Nephron (organoid): ENCODE results near the gene PLA2G5.

ENCODE experiments used
- H3K27ac Mint-ChIP-seq, 3 experiments: 2 replicates each; pipeline ENCODE4 v1.8.0; 2020; ENCODE audit warnings: mixed read lengths in 3 of 3, mild to moderate bottlenecking in 2 of 3, moderate library complexity in 1 of 3
- H3K27me3 Mint-ChIP-seq: 2 replicates; pipeline ENCODE4 v1.8.0; 2021; ENCODE audit warnings: low read depth, mild to moderate bottlenecking, moderate library complexity, mixed read lengths
- H3K36me3 Mint-ChIP-seq: 2 replicates; pipeline ENCODE4 v1.8.0; 2020; ENCODE audit warnings: low read depth, mixed read lengths
- H3K4me1 Mint-ChIP-seq: 2 replicates; pipeline ENCODE4 v1.8.0; 2020; ENCODE audit warnings: mixed read lengths
- H3K4me3 Mint-ChIP-seq, 3 experiments: 2 replicates each; pipeline ENCODE4 v1.8.0; 2020; ENCODE audit warnings: mild to moderate bottlenecking in 3 of 3, mixed read lengths in 3 of 3, moderate library complexity in 2 of 3
- H3K9me3 Mint-ChIP-seq: 2 replicates; pipeline ENCODE4 v1.8.0; 2020; ENCODE audit warnings: mixed read lengths
- TF ChIP-seq, protein P1 (sequence below), 3 experiments: fragments of 200-600 bp; sonication (generic); IDR thresholded peaks; one replicate each; pipeline ENCODE4 v1.5.0; 2021; ENCODE audit warnings: antibody characterized with exemption in 3 of 3; ENCODE audit not compliant: unreplicated experiment in 3 of 3

The PLA2G5 gene

DNA sequence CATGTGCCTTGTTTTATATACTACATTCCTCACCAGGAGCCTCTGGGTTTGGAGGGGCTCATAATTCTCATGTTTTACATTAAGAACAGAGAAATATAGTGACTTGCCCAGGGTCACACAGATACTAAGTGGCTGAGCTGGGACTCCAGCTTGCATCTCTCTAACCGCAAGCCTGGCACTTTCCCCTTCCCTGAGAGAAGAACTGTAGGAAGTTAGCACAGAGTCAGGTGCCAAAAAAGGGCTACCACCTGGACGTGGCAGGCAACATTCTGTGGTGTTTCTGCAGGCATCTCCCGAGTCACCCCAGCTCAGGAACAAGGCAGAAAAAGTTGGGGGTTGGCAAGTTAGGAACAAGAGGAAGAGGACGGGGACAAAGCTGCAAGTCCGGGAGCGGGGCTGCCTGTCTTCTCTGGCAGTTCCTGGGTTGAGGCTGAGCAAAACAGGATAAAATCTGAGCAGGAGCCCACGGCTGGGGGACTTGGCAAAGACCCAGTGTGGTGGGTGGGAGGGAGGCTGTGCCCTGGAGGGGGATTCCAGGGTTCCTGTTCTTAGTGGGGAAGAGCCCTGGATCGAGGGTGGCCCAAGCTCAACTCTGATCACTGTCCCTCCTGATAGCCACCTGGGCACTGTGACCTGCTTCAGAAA is 9.8 kb downstream of the PLA2G5 start:
- TF ChIP-seq, protein P1, sequence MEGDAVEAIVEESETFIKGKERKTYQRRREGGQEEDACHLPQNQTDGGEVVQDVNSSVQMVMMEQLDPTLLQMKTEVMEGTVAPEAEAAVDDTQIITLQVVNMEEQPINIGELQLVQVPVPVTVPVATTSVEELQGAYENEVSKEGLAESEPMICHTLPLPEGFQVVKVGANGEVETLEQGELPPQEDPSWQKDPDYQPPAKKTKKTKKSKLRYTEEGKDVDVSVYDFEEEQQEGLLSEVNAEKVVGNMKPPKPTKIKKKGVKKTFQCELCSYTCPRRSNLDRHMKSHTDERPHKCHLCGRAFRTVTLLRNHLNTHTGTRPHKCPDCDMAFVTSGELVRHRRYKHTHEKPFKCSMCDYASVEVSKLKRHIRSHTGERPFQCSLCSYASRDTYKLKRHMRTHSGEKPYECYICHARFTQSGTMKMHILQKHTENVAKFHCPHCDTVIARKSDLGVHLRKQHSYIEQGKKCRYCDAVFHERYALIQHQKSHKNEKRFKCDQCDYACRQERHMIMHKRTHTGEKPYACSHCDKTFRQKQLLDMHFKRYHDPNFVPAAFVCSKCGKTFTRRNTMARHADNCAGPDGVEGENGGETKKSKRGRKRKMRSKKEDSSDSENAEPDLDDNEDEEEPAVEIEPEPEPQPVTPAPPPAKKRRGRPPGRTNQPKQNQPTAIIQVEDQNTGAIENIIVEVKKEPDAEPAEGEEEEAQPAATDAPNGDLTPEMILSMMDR (IDR thresholded peaks at IDR 0.05; ENCODE audit: unreplicated experiment in 3 of 3), result no peak
- Mint-ChIP-seq H3K9me3 (no peaks in the 10 kb centered on the region), H3K4me1 (no peaks in the 10 kb centered on the region), H3K36me3 (no peaks in the 10 kb centered on the region), H3K27me3 (peaks cover 22% of the 10 kb centered on the region), H3K4me3 (no peak overlapping the region), H3K27ac (no peak overlapping the region)

DNA sequence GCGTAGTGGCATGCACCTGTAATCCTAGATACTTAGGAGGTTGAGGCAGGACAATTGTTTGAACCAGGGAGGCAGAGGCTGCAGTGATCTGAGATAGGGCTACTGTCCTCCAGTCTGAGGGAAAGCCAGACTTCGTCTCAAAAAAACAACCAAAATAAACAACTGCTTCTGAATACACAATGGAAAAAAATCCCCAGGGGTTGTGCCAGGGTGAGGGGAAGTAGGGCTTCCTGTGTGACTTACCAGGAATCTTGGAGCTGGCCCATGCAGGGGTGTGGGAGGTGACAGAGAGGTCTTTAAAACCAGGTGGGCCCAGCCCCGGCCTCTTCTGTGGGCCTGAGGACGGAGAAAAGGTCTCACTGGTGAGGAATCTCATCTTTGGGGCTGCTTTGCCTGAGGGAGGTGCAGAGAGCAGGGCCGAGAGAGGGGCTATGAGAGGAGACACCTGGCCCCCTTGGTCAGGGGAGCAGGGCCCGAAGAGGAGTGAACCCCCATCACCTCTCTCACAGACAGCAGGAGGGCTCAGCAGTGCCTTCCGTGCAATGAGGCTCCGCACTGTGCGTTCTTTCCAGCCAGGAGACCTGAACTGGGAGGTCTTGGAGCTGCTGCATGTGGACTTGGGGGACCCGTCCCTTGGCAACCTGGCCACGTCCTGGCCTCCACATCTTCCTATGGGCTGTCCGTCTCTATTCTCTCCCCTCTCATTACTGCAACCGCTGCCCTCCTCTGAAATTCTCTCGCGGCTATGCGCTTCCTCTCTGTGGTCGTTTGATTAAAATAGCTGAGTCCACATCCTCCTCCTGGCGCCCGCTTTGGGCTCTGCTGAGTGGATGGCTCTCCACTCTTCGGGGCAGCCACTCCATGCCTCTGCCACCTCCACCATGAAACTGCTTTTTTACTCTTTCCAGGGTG is 10.7 kb downstream of the PLA2G5 start:
- Mint-ChIP-seq H3K36me3 (no peaks in the 10 kb centered on the region), H3K27me3 (peaks cover 15% of the 10 kb centered on the region), H3K27ac (no peak overlapping the region), H3K9me3 (no peaks in the 10 kb centered on the region), H3K4me1 (no peaks in the 10 kb centered on the region), H3K4me3 (no peak overlapping the region)
- TF ChIP-seq, protein P1 (IDR thresholded peaks at IDR 0.05; ENCODE audit: unreplicated experiment in 3 of 3), result no peak

- TF ChIP-seq, protein P1 (IDR thresholded peaks at IDR 0.05; ENCODE audit: unreplicated experiment in 3 of 3), result no peak
- Mint-ChIP-seq H3K4me3 (no peak overlapping the region), H3K4me1 (no peaks in the 10 kb centered on the region), H3K27ac (no peak overlapping the region), H3K9me3 (no peaks in the 10 kb centered on the region), H3K36me3 (no peaks in the 10 kb centered on the region), H3K27me3 (peaks cover 15% of the 10 kb centered on the region)
Observed at GRCh38 chr1:20081353-20081810, 11.4 kb downstream of the PLA2G5 start.

GRCh38 chr1:20082772-20083171 is 12.8 kb downstream of the PLA2G5 start:
- no peaks in the 10 kb centered on the region for H3K36me3 Mint-ChIP-seq
- H3K9me3 Mint-ChIP-seq, result no peaks in the 10 kb centered on the region
- peaks cover 13% of the 10 kb centered on the region for H3K27me3 Mint-ChIP-seq
- TF ChIP-seq, protein P1 (IDR thresholded peaks at IDR 0.05; ENCODE audit: unreplicated experiment in 3 of 3), result no peak
- no peak overlapping the region for H3K4me3 Mint-ChIP-seq
- H3K27ac Mint-ChIP-seq, result no peak overlapping the region
- H3K4me1 Mint-ChIP-seq, result no peaks in the 10 kb centered on the region

DNA sequence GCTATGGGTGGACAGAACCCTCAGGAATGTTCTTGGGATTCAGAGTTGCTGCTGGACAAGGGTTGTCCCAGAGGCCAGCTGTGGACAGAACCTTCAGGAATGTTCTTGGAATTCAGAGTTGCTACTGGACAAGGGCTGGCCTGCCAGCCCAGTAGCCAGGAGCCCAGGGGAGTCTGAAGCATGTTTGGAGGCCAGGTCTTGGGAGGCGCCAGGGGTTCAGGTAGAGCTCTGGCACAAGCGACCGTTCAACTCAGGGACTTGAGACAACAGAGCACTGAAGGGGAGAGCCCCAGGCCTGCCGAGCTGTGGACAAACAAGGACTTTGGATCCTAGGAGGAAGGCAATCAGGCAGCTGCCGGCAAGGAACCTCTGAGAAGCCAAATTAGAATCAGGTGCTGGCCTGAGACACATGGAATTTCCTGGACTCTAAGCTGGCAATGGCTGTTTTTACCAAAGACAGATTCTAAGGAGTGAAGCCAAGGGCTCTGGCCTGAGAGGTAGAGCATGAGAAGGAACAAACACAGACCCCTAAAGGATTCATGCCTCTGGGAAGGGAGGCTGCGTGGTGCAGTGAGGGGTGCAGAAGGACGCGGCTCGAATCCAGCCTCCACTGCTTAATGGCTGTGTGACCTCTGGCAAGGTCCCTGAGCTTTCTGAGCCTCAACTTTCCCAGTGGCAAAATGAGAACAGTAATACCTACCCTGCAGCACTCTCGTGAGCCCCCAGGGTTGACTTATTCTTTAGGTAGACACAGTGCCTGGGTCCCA is 13.4 kb downstream of the PLA2G5 start:
- Mint-ChIP-seq H3K36me3 (no peaks in the 10 kb centered on the region), H3K4me1 (no peaks in the 10 kb centered on the region), H3K27ac (no peak overlapping the region), H3K27me3 (peaks cover 14% of the 10 kb centered on the region), H3K9me3 (no peaks in the 10 kb centered on the region), H3K4me3 (no peak overlapping the region)
- TF ChIP-seq, protein P1 (IDR thresholded peaks at IDR 0.05; ENCODE audit: unreplicated experiment in 3 of 3), result no peak
